Amygdala (tissue), 56 donors: ENCODE results near the gene PLCB4.

Experiments
- DNase-seq, 56 donors: peaks; one replicate each; lab custom pipeline; 2025; lab: John Stamatoyannopoulos, UW

The PLCB4 gene

DNA sequence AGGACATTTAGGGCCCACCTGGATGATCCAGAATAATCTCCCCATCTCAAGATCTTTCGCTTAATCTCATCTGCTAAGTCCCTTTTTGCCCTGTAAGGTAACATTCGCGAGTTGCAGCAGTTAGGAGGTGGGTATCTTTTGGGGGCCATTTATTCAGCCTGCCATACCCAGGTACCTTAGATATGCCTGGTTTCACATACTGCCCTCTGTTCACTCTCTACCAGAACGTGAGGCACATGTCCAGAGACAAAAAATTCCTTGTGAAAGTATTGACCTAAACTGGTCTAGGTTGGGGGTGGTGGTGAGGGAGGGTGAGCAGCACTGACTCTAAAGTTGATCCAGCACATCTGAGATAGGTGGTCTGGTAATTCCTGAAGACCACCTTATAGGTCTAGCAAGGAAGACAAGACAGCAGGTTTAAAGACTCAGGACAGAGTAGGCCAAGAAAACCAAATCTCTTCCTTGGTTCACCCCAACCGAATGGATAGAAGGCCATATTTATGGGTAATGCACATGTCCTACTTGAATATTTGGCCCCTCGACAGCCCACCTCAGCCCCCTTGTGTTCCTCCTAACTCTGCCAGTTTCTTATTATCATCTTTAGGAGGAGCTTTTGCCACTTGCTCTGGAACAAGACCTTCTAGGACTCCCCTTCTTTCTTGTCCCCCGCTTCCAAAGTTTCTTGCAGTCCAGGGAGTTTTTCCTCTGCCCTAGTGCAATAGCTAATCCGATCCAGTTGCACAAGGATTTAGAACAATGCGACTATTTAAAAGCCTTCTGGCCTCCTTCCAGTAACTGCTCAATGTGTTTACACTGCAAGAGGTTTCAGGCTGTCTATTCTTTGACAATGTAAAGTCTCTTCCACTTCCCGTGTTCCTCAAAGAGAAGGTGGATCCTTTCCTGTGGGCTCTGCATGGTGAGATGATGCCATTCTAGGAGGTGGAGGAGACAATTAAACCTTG, 232.5 kb downstream of the PLCB4 start:
- DNase-seq = peak in 7 of 56 donors; percentile 1 to 11 (median 4)

GRCh38 chr20:9302091-9302462, 233.2 kb downstream of the PLCB4 start:
- no peak for DNase-seq

DNA sequence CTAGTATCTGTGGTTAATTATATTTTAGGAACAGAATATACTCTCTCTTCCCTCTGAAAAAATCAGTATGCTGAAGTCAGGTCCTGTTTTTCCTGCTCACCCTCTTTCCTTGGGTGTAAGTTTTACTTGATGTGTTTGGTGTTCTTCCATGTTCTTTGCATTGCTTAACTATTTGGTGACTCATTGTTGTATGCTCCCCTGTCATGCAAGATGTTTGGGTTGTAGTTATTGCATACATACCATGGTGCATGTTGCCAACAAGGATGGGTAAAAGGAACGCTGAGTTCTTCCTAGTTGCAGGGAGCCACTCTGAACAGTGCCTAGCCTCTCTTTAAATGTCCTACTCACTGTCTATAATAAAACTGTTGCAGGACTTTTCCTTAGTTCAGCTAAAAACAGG, 237.6 kb downstream of the PLCB4 start:
- DNase-seq = no peak

DNA sequence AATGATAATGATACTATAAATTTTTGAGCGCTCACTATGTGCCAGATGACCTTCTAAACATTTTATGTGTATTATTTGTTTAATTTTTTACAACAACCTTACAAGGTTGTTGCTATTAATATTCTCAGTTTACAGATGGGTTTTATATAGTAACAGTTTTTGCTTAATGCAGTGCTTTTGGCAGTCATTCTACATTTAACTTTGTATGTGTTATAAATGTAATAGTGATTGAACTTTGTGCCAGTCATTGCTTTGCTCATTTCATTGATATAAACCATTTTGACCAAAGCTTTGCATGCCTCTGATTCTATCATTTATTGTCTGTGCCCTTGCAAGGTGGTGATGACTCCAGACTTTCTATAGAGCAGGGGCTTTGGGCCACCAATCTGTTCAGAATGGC, 239.2 kb downstream of the PLCB4 start:
- DNase-seq = no peak

DNA sequence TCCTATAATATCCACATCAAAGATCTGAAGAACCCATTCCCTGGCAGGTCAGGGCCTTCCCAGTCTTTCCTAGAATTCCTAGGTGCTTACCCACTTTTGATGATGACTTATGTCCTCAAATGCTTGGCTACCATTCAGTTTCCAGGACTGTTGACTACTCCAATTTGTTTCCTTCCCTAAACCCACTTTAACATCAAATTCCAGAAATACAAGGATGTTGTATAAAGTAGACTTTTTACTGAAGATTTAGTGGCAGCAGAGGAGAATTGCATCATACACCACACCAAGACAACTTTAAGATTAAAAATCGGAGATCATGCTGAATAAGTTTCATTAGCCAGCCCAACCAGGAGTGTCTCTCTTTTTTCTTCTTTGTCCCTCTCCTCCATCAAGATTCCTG, 242.2 kb downstream of the PLCB4 start:
- DNase-seq = no peak

GRCh38 chr20:9319687-9320384, 250.9 kb downstream of the PLCB4 start:
- DNase-seq = no peak

DNA sequence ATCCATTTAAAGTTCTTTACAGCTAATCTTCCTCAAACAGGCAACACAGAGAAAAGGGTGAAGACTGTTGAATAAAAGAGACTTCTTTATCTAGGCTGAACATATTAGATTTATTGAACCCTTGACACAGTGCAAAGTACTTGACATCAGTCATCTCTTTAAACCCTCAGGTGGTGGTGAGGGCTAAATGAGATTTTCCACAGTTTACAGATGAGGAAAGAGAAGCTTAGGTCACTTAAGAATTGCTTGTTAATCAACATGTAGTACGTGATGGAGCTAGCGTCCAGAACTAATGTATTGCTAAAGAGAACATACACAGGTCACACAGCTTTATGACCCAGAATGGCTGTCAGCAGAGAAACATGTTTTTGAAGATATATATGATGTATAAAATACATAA, 252.1 kb downstream of the PLCB4 start:
- DNase-seq = no peak

DNA sequence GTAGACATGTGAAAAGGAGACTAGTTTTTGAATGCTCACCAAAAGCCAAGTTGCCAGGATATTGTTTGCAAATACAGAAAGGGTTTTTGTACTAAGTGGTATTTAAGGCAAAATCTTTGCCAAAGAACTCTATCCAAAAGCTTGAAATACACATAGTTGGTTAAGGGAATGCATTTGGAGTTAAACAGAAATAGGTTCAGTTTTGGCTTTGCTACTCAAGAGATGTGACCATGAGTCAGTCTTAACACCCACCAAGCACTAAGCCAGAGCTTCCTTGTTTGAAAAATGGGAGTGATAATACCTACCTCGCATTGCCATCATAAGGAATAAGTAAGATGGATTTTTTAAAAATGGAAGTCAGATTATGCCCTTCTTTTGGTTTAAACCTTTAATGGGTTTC, 253.8 kb downstream of the PLCB4 start:
- no peak for DNase-seq

DNA sequence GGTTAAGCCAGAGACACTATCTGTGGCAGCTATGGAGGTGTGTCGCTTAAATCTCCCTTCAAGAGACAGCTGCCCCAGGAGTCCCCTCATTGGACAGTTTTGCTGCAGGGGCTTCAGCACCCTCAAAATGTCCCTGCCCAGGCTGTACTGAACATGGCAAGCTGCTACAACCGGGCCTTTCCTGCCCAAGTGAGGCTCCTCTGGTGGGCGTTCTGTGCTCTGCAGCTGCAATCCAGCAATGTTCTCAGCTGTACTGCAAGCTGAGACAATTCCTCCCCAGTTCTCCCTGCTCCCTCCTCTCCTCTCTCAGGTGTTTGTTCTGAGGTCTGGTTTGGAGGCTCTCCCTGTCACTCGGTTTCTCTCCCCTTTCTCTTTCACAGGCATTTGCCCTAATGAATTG, 254.7 kb downstream of the PLCB4 start:
- peak in 1 of 56 donors; percentile 0 for DNase-seq

DNA sequence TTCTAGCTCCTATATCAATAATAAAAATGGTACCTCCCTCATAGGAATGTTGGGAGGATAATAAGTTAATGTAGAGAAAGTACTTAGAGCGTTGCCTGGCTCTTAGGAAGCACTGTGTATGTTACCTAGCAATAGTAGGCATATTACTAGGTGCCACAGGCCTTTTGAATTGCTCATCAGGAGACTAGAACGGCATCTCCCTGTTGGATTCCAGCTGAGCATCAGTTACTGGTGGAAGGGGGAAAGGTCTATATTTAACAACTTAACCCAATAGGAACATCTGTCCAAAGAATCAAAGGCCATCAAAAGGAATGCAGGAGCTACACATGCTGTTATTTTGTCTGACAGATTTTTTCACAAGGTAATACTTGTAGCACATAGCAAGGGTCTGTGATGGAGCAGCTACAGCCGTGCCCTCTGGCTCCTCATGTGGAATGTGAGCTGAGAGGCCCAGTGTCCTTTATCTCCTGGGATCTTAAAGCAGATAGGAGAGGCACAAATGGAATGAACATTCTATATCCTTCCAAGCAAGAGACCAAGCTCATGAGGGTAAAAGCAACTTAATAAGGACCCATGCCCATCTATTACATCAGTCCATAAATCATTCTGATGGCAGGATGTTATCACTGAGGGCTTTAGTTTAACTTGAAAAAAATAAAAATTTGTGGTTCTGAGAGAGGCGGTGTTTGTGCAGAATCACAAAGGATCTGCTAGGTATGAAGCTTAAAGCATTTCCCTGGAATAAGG, 260.6 kb downstream of the PLCB4 start:
- DNase-seq = no peak

DNA sequence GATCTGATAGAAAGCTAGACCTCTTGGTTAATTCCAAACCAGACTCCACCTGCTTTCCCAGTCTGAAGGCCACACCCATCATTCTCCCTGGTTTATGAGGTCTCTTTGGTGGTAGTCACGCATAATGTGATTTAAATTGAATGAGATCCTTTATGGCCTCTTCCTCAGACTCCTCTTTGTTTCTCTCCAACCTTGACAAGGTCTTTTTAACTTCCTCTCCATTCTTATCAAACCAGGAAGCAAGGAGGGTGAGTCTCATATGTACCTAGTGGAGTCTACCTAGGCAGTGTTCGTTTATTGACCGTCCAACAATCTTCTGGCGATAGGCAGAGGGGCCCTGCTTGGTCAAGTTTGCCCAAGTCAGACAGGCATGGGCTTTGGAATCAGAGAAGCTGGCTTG, 261.3 kb downstream of the PLCB4 start:
- DNase-seq = no peak

DNA sequence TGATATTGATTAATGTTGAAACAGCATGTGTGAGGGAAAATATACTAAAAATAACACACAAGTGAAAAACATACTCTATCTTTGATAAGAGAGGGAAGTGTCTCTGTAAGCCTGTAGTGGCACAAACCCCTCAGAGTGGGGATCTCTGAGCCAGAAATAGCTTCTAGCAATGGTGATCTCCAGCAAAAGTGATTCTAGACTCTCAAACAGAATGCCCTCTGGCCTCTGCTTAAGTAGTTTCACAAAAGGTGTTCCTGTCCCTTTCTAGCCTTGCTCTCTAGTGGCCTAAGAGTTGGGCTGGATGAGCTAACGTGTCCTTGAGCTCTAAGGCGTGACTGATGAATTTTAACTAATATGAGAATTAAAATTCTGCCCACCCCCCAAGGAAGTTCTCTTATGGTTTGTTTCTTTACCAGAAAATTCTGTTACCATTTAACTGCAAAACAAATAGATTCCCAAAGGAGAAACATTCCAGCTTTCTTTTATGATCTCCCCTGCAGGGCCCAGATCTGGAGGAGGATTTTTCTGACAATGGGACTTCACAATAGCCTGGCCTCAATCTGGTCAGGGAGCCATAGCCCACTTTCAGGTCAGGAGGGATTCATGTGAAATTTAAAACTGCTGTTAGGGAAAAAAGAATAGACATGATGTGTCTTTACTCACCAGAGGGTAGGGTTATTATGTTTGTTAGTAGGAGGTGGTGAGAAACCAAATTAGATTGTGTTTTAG, 263.0 kb downstream of the PLCB4 start:
- DNase-seq = no peak

DNA sequence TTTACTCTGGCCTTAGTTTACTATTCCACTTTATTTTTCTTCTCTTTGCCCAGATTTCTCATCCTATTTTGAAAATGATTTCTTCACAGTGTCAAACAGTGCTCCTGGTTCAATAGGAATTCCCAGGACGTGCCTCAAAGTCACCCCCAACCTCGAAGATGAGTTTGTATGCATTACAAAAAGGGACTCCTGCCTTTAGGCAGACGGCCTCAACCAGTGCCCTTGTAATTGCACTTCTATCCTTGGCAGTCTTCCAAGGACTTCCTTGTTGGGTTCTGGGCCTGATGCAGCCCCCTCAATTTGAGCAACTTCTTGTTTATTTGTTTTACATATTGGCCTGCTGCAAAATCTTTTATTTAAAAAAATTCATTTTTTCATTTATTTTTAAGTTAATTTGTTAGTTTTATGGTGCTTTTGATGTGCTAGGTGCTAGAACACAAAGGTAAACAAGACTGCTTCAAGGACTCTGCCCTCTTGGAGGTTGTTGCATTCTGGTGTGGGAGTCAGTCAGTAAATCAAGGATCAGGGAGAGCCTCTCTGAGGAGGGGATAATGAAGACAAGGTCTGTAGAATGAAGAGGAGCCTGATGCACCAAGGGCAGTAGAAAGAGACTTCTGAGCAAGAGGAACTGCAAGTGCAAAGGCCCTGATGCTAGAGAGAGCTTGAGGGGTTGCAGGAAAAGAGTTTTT, 264.0 kb downstream of the PLCB4 start:
- DNase-seq = no peak

DNA sequence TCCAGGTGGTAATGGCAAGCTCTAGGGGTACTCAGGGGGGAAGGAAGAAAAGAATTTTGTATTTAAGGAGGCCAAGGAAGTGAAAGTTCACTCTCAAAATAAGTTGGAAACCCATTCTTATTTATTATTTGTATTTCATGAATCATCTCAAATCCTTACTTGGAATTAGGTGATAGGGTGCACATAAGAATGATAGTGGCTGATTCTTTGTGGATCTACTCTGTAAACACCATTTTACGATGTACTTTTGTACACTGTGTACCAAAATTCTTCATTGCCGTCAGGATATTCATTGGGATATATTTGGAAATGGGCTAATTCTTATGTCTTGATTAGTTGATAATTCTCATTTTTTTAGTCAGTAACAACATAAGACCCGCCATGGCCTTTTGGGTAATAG, 266.0 kb downstream of the PLCB4 start:
- no peak for DNase-seq

DNA sequence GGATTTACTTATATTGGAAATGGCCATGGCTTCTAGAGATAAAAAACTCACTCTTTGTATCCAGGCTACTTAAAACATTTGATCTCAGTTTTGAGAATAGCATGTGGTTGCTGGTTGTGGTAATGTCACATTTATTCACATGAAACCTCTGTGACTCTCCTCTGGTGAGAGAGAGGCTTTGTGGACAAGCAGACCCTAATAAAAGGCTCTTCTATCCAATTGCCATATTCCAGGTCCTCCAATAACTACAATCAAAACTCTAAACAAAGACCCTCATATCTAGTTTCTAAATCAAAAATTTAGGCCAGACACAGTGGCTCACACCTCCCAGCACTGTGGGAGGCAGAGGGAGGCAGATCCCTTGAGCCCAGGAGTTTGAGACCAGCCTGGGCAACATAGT, 269.2 kb downstream of the PLCB4 start:
- DNase-seq = no peak

- no peak for DNase-seq
Measured at GRCh38 chr20:9339708-9340107, 270.8 kb downstream of the PLCB4 start.

DNA sequence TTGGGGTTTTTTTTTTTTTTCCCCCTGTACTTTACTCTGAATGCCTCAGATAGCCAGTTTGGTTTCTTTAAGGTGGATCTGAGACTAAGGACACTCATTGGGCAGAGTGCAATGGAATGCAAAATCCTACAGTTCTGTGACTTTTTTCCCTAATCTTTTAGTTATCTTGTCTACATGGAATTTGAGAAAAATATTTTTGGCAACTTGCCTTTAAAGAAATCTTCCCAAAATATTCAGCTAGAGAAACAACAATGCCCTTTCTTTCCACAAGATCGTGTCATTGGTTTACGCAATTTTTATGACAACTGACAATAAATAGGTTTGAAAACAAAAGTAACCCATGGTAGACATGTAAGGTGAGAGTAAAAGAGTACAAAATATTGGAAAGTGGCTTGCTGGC, 273.8 kb downstream of the PLCB4 start:
- no peak for DNase-seq

- no peak for DNase-seq
Measured at GRCh38 chr20:9344083-9344920, 275.4 kb downstream of the PLCB4 start.

DNA sequence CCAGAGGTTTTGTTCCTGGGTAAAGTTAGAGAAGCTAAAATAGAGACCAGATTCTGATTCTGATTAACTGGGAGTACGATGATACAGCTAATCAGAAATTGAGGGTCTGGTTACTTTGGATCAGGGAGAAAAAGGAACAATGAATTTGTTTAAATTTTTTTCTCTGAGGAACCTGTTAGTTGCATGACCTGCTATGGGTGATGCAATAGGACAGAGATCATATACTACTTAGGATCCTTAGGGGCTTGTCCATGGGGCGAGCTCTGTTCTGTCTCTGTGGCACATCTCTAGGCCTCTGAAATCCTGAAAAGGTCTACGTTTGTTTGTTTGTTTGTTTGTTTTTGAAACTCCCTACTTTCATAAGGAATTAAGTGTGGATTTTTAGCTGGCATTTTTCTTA, 279.4 kb downstream of the PLCB4 start:
- no peak for DNase-seq
